Spleen (tissue), 11 donors: Measurements from ENCODE around the gene TRIP6. TPM values are rescaled to one million over a fixed set of nuclear protein-coding genes. Genes with fewer than 3 reads are reported as not detected.
"Not testable (repeated sequence)": the region's sequence is repeated elsewhere in the genome, so short reads cannot be mapped to it uniquely, and the experiment has no call there.

Experiments used
- DNase-seq: peaks from one replicate; pipeline ENCODE4 v3.0.0-alpha.2; 2020
- H3K27ac ChIP-seq, 8 donors: fragments of 200-600 bp; sonication (generic) in 7 of 8; 1 replicate in 4 of 8; 2 replicates in 4 of 8; pipeline versions ENCODE4 v1.5.0 to v1.8.0; 2016 to 2021; ENCODE audit warnings: inconsistent platforms in 4 of 8, mild to moderate bottlenecking in 4 of 8, moderate library complexity in 1 of 8
- H3K27me3 ChIP-seq, 7 donors: fragments of 200-600 bp; sonication (generic) in 6 of 7; replicated peaks in 1 of 7; 1 replicate in 4 of 7; 2 replicates in 3 of 7; pipeline versions ENCODE4 v1.5.0 to v1.8.0; 2016 to 2021; ENCODE audit warnings: inconsistent platforms in 3 of 7, mild to moderate bottlenecking in 1 of 7
- H3K36me3 ChIP-seq, 6 donors: fragments of 200-600 bp; sonication (generic) in 5 of 6; 1 replicate in 4 of 6; 2 replicates in 2 of 6; pipeline versions ENCODE4 v1.5.0 to v1.8.0; 2016 to 2021; ENCODE audit warnings: inconsistent platforms in 2 of 6
- H3K4me1 ChIP-seq, 6 donors: fragments of 200-600 bp; sonication (generic) in 5 of 6; 1 replicate in 3 of 6; 2 replicates in 3 of 6; pipeline versions ENCODE4 v1.5.0 to v1.8.0; 2016 to 2021; ENCODE audit warnings: inconsistent platforms in 3 of 6
- H3K4me3 ChIP-seq, 8 donors: fragments of 200-600 bp; sonication (generic) in 7 of 8; 1 replicate in 4 of 8; 2 replicates in 4 of 8; pipeline versions ENCODE4 v1.5.0 to v1.8.0; 2016 to 2021; ENCODE audit warnings: inconsistent platforms in 4 of 8, mild to moderate bottlenecking in 4 of 8, moderate library complexity in 2 of 8
- H3K9me3 ChIP-seq, 8 donors: fragments of 200-600 bp; sonication (generic) in 7 of 8; 1 replicate in 4 of 8; 2 replicates in 4 of 8; pipeline versions ENCODE4 v1.5.0 to v1.8.0; 2016 to 2021; ENCODE audit warnings: inconsistent platforms in 4 of 8
- CTCF ChIP-seq, 11 experiments: fragments of 200-600 bp in 7 of 11; fragments of 450-650 bp in 4 of 11; sonication (generic) in 4 of 11; IDR thresholded peaks in 8 of 11; conservative IDR thresholded peaks in 3 of 11; 1 replicate in 7 of 11; 2 replicates in 4 of 11; pipeline versions ENCODE4 v1.4.0 to v1.8.0; 2016 to 2021; ENCODE audit warnings: antibody characterized with exemption in 11 of 11, inconsistent platforms in 4 of 11, mild to moderate bottlenecking in 1 of 11
- POLR2A ChIP-seq, 3 donors: fragments of 450-650 bp; IDR thresholded peaks; one replicate each; pipeline ENCODE4 v1.5.1; 2017; ENCODE audit warnings: antibody characterized with exemption in 3 of 3, mild to moderate bottlenecking in 1 of 3
- POLR2AphosphoS5 ChIP-seq, 3 donors: sonication (generic); formaldehyde crosslinking; IDR thresholded peaks; one replicate each; pipeline ENCODE4 v1.5.1; 2017; ENCODE audit warnings: antibody characterized with exemption in 3 of 3
- WGBS, 5 donors: extraction: QIAGEN DNeasy Blood & Tissue Kit in 3 of 5; methylation state at CpG; one replicate each; pipeline versions ENCODE4 v1.1.5 to v1.1.7; 2013 to 2018; 5-methylcytosine and 5-hydroxymethylcytosine counted together
- intact Hi-C: fragments of 100-400 bp; cut with DNase I; formaldehyde crosslinking; loops from one replicate; pipeline ENCODE4 v1.15.0; 2023; ENCODE audit warnings: low total_unique reads
- polyA plus RNA-seq, 3 donors: library from polyadenylated mRNA; stranded (reverse); fragments of 200-250 nt; gene quantifications; one replicate each; pipeline ENCODE4 v1.2.1, GENCODE V29; 2013
- total RNA-seq, 7 donors: library from RNA; depleted of rRNA in 3 of 7; stranded (reverse); fragments of >200 nt in 3 of 7; fragmentation: NEBNext Ultra II Directional in 4 of 7; extraction: Animal tissue kit (Norgen Biotek cat#: 25700) in 4 of 7; gene quantifications; one replicate each; pipeline versions ENCODE4 v1.1.0 to v1.2.1, GENCODE V29; 2016 to 2021
- donor health status: healthy with polysubstance abuse.
- donor health status: DM: no; HTN: no; CAD: no; lungs with moderate emphysema.
- donor health status: DM: no; HTN: no; CAD: no.
- donor health status: Bipolar disorder and iron deficiency.
- donor health status: healthy.
- donor health status: DM: no; HTN: no; CAD: no.
- donor health status: DM: yes; HTN: yes; CAD: no.

TRIP6 gene
- total and polyA plus RNA-seq, 10 donors = 12.4 to 30.2 (median 21.6) TPM

GRCh38 chr7:100854146-100854895 is 12.9 kb upstream of the TRIP6 start:
- WGBS, 5 donors = 91 to 96% (median 93%) methylated on average over 13 to 14 of the region's 14 CpGs
- H3K27ac ChIP-seq = peak overlapping the region in 3 of 8 donors; percentile 90 to 95 (median 92)
- intact Hi-C loops = loop anchor here (10.0 kb wide), 1 partner anchor 150 kb away; the partner anchor contains the start of gene POP7

GRCh38 chr7:100854899-100855298 is 12.3 kb upstream of the TRIP6 start:
- WGBS, 5 donors = 96 to 98% (median 96%) methylated on average over 9 of the region's 9 CpGs
- H3K27ac ChIP-seq = not testable (repeated sequence)
- peak; percentile 24 for DNase-seq

More at GRCh38 chr7:100854146-100854895, 12.9 kb upstream of the TRIP6 start:
- H3K9me3 ChIP-seq = no peaks in the 10 kb centered on the region
- no peak for TF ChIP-seq POLR2A (IDR thresholded peaks at IDR 0.05)
- TF ChIP-seq CTCF (IDR thresholded peaks at IDR 0.05 in 8 of 11, conservative IDR thresholded peaks at IDR 0.05 in 3 of 11) = no peak
- no peak for TF ChIP-seq POLR2AphosphoS5 (IDR thresholded peaks at IDR 0.05)
- peaks cover 12 to 64% (median 32%) of the 10 kb centered on the region in 6 donors for H3K4me1 ChIP-seq
- H3K4me3 ChIP-seq = peak overlapping the region in 2 of 8 donors; percentile 87 to 96
- DNase-seq = peak; percentile 78
- peaks cover 0 to 55% (median 24%) of the 10 kb centered on the region in 6 donors for H3K36me3 ChIP-seq
- no peaks in the 10 kb centered on the region for H3K27me3 ChIP-seq

GRCh38 chr7:100855515-100855914 is 11.7 kb upstream of the TRIP6 start:
- peak; percentile 60 for DNase-seq
- no peak overlapping the region for H3K27ac ChIP-seq
- H3K9me3 ChIP-seq = no peaks in the 10 kb centered on the region
- WGBS, 5 donors = 86 to 92% (median 88%) methylated on average over 10 of the region's 10 CpGs
- no peaks in the 10 kb centered on the region for H3K27me3 ChIP-seq
- TF ChIP-seq POLR2AphosphoS5 (IDR thresholded peaks at IDR 0.05) (no peak), POLR2A (IDR thresholded peaks at IDR 0.05) (no peak), CTCF (IDR thresholded peaks at IDR 0.05 in 8 of 11, conservative IDR thresholded peaks at IDR 0.05 in 3 of 11) (no peak)
- no peak overlapping the region for H3K4me3 ChIP-seq
- peaks cover 0 to 67% (median 35%) of the 10 kb centered on the region in 6 donors for H3K36me3 ChIP-seq
- H3K4me1 ChIP-seq = peaks cover 12 to 64% (median 32%) of the 10 kb centered on the region in 6 donors
- intact Hi-C loops = loop anchor here (10.0 kb wide), 1 partner anchor 151 kb away; the partner anchor contains the start of gene POP7

More at GRCh38 chr7:100854899-100855298, 12.3 kb upstream of the TRIP6 start:
- H3K4me1 ChIP-seq = peaks cover 12 to 64% (median 32%) of the 10 kb centered on the region in 6 donors
- not testable (repeated sequence) for H3K27me3 ChIP-seq, H3K4me3 ChIP-seq, H3K9me3 ChIP-seq
- intact Hi-C loops = loop anchor here (10.0 kb wide), 1 partner anchor 150 kb away; the partner anchor contains the start of gene POP7
- peaks cover 0 to 61% (median 29%) of the 10 kb centered on the region in 6 donors for H3K36me3 ChIP-seq

- no peaks in the 10 kb centered on the region for H3K27me3 ChIP-seq
- intact Hi-C loops = loop anchor here (10.0 kb wide), 1 partner anchor 152 kb away; the partner anchor contains the start of gene POP7
- TF ChIP-seq POLR2AphosphoS5 (IDR thresholded peaks at IDR 0.05) (peak in 1 of 3 donors; percentile 21), CTCF (IDR thresholded peaks at IDR 0.05 in 8 of 11, conservative IDR thresholded peaks at IDR 0.05 in 3 of 11) (no peak)
- H3K9me3 ChIP-seq = no peaks in the 10 kb centered on the region
- no peak overlapping the region for H3K4me3 ChIP-seq
- peaks cover 0 to 80% (median 49%) of the 10 kb centered on the region in 6 donors for H3K36me3 ChIP-seq
- H3K4me1 ChIP-seq = peaks cover 10 to 55% (median 26%) of the 10 kb centered on the region in 6 donors
- WGBS, 5 donors = 91 to 96% (median 95%) methylated on average over 13 to 16 of the region's 16 CpGs
- no peak for DNase-seq
- no peak overlapping the region for H3K27ac ChIP-seq
These were observed 10.3 kb upstream of the TRIP6 start for GRCh38 chr7:100856871-100857282.
